ENCODE data around the gene EDA. TPM values are rescaled to one million over a fixed set of nuclear protein-coding genes. Genes with fewer than 3 reads are reported as not detected.

EDA gene
- total and polyA plus RNA-seq, 7 donors, result 0.82 to 6.4 (median 3.6) TPM

- no peak overlapping the region for H3K27ac ChIP-seq
- no peak for DNase-seq
- WGBS, 2 donors, result 48 to 57% methylated on average over 11 of the region's 11 CpGs
- H3K9me3 ChIP-seq, result no peaks in the 10 kb centered on the region
- intact Hi-C loops (cut with DNase I), result no loop called here
- H3K4me3 ChIP-seq, result no peak overlapping the region
- no peaks in the 10 kb centered on the region for H3K36me3 ChIP-seq
- no peaks in the 10 kb centered on the region for H3K27me3 ChIP-seq
- no peak for TF ChIP-seq POLR2A (IDR thresholded peaks at IDR 0.05)
- peaks cover 0 to 11% (median 3%) of the 10 kb centered on the region in 4 donors for H3K4me1 ChIP-seq
These were observed 472.1 kb downstream of the EDA start for GRCh38 chrX:70087857-70088630.

- Histone ChIP-seq H3K27ac (no peak overlapping the region), H3K9me3 (no peaks in the 10 kb centered on the region), H3K4me3 (no peak overlapping the region), H3K4me1 (peaks cover 0 to 11% (median 3%) of the 10 kb centered on the region in 4 donors), H3K36me3 (no peaks in the 10 kb centered on the region), H3K27me3 (no peaks in the 10 kb centered on the region)
- intact Hi-C loops (cut with DNase I), result no loop called here
- TF ChIP-seq POLR2AphosphoS5 (IDR thresholded peaks at IDR 0.05), result no peak
- TF ChIP-seq POLR2A (IDR thresholded peaks at IDR 0.05), result no peak
- no peak for TF ChIP-seq EP300 (IDR thresholded peaks at IDR 0.05)
- TF ChIP-seq CTCF (IDR thresholded peaks at IDR 0.05), result no peak
- DNase-seq, result no peak
These were observed 472.8 kb downstream of the EDA start for GRCh38 chrX:70088751-70089150.

Small RNAs within 50 kb of the gene (small RNA-seq; reads per million reads assigned to genes)
- 0.11 to 0.73 (median 0.36) reads per million in 3 donors for gene MIR676
- 0 reads per million in 3 donors for gene RF00012

Other genes starting within 250 kb of the EDA start
- under 1 TPM in 2 of 4 donors, not detected in 2; 0.14 to 0.28 TPM for gene NALF2, start 111.8 kb upstream of the EDA start, total RNA-seq
- gene NALF2, start 111.8 kb upstream of the EDA start, polyA plus RNA-seq, result under 1 TPM; under 0.01 to 0.54 (median 0.23) TPM